ENCODE measurements around the gene NFATC1. TPM values are rescaled to one million over a fixed set of nuclear protein-coding genes. Genes with fewer than 3 reads are reported as not detected.

Gene NFATC1
- total RNA-seq, 2 experiments from 2014 or later, result 97.2 to 98.3 TPM

DNA sequence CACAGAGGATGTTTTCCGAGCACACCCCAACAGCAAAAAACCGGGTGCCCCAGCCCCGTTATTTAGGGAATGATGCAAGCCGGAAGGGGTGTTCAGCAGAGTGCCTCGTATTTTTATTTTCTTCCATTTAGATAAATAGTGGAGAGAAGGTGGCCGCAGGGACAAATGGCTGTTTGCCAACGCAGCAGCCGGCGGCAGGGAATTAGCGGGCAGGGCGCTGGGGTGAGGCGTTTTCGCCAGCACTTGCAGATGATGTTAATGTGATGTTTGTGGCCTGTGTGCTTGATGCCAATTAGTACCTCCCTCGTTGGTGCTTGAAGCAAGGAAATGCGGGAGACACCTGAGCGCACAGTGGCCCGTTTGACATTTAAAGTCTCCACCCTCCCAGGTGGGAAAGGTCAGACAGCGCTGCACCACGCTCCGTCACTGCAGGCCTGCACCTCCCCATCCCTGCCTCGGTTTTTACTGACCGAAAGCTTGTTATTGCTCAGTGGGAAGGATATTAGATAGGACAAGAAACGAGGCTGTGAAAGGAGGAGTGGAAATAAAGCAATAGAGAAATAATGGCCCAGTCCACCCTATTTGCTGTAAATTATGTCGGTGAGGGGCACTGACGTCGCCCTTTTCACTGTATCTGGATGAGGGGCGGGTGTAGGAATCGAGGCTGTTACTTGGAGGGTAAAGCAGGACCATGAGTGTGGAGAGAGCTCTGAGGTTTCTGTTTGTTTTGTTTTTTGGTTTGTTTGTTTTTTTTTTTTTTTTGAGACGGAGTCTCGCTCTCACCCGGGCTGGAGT lies 39.1 kb downstream of the NFATC1 start:
- no peak for DNase-seq
- intact Hi-C loops (cut with micrococcal nuclease), result loop anchor here (5.0 kb wide), 1 partner anchor 33 kb away; no protein-coding TSS in a partner anchor
- ATAC-seq, result no peak
- peaks cover 48% of the 10 kb centered on the region for H3K4me1 Mint-ChIP-seq (ENCODE audit: low read depth)
- H3K4me3 Mint-ChIP-seq, result no peak overlapping the region
- TF ChIP-seq, protein P1, sequence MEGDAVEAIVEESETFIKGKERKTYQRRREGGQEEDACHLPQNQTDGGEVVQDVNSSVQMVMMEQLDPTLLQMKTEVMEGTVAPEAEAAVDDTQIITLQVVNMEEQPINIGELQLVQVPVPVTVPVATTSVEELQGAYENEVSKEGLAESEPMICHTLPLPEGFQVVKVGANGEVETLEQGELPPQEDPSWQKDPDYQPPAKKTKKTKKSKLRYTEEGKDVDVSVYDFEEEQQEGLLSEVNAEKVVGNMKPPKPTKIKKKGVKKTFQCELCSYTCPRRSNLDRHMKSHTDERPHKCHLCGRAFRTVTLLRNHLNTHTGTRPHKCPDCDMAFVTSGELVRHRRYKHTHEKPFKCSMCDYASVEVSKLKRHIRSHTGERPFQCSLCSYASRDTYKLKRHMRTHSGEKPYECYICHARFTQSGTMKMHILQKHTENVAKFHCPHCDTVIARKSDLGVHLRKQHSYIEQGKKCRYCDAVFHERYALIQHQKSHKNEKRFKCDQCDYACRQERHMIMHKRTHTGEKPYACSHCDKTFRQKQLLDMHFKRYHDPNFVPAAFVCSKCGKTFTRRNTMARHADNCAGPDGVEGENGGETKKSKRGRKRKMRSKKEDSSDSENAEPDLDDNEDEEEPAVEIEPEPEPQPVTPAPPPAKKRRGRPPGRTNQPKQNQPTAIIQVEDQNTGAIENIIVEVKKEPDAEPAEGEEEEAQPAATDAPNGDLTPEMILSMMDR (IDR thresholded peaks at IDR 0.05), result no peak
- H3K27me3 Mint-ChIP-seq, result no peaks in the 10 kb centered on the region
- CTCF ChIA-PET, result interaction anchor here (1.2 kb wide), 1 partner anchor 96 kb away, joined by 3 read pairs; no protein-coding TSS in a partner anchor
- no peak overlapping the region for H3K27ac Mint-ChIP-seq
- H3K36me3 Mint-ChIP-seq (ENCODE audit: low read depth), result peaks cover 51% of the 10 kb centered on the region
- H3K9me3 Mint-ChIP-seq, result no peaks in the 10 kb centered on the region
- POLR2A ChIA-PET, result interaction anchor here (1.0 to 2.3 kb wide), 3 partner anchors 13 to 89 kb away, joined by 3 to 10 read pairs (median 9); partner anchors contain the start of gene NFATC1

DNA sequence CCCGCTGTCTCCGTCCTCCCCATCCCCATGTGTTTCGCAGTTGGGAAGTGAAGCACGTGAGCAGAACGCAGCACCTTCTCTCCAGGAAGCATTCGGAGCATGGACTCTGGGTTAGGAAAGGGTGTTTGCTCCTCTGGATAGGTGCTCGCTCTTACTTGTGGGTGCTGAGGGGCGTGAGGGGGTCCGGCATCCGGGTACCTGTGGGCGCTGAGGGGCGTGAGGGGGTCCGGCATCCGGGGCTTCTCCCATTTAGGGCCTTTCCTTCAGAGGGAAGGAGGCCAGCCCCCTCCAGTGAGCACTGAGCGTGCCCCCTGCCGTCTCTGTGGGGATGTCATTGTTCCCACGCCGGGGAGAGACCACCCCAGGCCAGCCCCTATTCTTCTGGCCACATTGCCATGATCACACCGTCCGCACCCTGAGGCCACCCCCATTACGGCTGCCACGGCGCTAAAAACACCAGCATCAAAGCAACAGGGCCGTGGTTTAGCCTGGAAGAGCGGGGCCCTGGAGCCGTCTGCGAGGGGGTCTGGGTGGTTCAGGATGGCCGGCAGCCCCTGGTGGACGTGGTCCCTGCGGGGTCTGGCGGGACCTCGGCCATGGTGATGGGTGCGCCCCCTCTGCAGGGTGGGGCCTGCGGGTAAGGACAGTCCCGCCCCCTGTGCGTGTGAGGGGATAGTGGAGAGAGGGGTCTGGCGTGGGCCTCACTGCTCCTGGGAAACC lies 41.0 kb downstream of the NFATC1 start:
- H3K27me3 Mint-ChIP-seq, result no peaks in the 10 kb centered on the region
- peaks cover 53% of the 10 kb centered on the region for H3K4me1 Mint-ChIP-seq (ENCODE audit: low read depth)
- no peak overlapping the region for H3K4me3 Mint-ChIP-seq
- ChIA-PET CTCF (interaction anchor here (0.6 to 1.2 kb wide), 2 partner anchors 57 to 87 kb away, joined by 4 to 11 read pairs; no protein-coding TSS in a partner anchor), POLR2A (interaction anchor here (1.6 to 2.3 kb wide), 2 partner anchors 40 to 87 kb away, joined by 9 to 10 read pairs; partner anchors contain the start of gene NFATC1)
- no peak for DNase-seq
- no peaks in the 10 kb centered on the region for H3K9me3 Mint-ChIP-seq
- TF ChIP-seq, protein P1 (IDR thresholded peaks at IDR 0.05), result no peak
- H3K27ac Mint-ChIP-seq, result no peak overlapping the region
- ATAC-seq, result no peak
- H3K36me3 Mint-ChIP-seq (ENCODE audit: low read depth), result peaks cover 55% of the 10 kb centered on the region
- intact Hi-C loops (cut with micrococcal nuclease), result loop anchor here (5.0 kb wide), 1 partner anchor 34 kb away; no protein-coding TSS in a partner anchor

DNA sequence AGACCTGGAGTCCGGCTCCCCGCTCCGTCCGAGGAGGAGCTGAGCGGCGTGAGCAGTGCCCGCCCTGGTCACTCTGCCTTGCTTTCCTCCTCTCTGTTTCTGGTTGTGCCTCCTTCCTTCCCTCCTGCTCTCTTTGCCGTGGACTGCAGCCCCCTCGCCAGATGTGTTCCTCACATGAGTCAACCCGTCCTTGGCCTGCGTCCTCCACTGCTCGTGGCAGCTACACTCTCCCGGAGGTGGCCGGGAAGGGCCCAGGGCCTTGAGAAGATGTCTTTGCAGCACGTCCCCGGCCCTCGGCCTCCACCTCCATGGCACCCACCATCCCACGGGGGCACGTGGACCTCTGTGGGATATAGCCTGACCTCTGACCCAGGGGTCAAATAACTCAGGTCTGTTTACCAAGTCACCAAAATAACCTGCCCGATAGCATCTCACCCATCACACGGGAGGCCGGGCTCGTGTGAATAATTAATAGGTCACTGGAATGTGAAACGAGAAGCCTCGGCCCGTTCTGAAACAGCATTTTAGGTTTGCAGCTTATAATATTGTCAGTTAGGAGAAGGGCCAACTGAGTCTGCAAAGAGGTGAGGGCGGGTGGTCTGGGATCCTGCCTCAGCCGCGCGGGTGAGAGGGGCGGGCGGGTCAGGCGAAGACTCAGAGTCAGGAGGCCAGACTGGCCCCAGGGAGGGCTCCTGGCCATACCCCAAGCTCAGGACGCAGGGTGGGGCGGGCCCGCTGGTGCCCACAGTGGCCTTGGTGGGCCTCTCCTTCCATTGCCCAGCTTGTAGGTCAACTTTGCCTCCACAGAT lies 42.6 kb downstream of the NFATC1 start:
- H3K4me1 Mint-ChIP-seq (ENCODE audit: low read depth), result peaks cover 58% of the 10 kb centered on the region
- H3K36me3 Mint-ChIP-seq (ENCODE audit: low read depth), result peaks cover 52% of the 10 kb centered on the region
- intact Hi-C loops (cut with micrococcal nuclease), result loop anchor here (5.0 kb wide), 1 partner anchor 36 kb away; no protein-coding TSS in a partner anchor
- no peak overlapping the region for H3K27ac Mint-ChIP-seq
- TF ChIP-seq, protein P1 (IDR thresholded peaks at IDR 0.05), result no peak
- no peaks in the 10 kb centered on the region for H3K9me3 Mint-ChIP-seq
- no peak overlapping the region for H3K4me3 Mint-ChIP-seq
- ATAC-seq (no peak), DNase-seq (no peak)
- no peaks in the 10 kb centered on the region for H3K27me3 Mint-ChIP-seq
- CTCF ChIA-PET, result interaction anchor here (1.1 to 1.4 kb wide), 2 partner anchors 57 to 59 kb away, joined by 3 read pairs; no protein-coding TSS in a partner anchor
- POLR2A ChIA-PET, result interaction anchor here (0.9 to 2.5 kb wide), 4 partner anchors 11 to 42 kb away, joined by 3 to 6 read pairs (median 4); partner anchors contain the start of gene NFATC1

DNA sequence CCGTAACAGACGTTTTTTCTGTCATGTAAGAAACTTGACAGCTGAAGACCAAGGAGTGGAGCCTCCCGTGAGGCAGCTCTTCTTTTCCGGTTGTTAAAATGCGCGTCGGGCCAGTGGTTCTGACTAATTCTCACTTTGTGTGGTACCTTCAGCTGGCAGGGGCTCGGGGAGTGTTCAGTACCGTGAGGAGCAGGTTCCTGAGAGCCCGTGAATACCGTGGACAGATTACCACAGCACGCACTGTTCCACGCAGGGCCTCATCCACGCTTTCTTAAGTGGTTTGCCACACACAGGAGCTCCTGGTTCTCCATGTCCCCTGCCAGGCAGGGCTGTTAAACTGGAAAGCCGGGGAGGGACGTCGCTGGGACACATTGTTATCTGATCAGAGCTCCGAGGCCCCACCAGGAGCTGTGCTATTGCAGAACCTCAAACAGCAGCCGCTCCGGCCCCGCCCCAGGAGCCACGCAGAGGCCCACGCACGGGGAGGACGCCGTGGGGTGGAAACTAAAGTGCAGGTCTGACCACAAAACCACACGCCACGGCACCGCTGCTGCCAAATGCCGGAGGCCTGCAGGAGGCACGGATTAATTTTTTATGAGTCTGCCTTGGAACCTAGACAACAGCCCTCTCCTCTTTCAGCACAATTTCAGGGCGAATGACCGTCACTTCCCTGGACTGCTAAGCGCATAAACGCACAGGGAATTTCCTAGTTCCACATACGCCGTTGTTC lies 43.3 kb downstream of the NFATC1 start:
- intact Hi-C loops (cut with micrococcal nuclease), result loop anchor here (5.0 kb wide), 1 partner anchor 37 kb away; no protein-coding TSS in a partner anchor
- POLR2A ChIA-PET, result interaction anchor here (0.9 to 2.5 kb wide), 4 partner anchors 10 to 43 kb away, joined by 3 to 6 read pairs (median 4); partner anchors contain the start of gene NFATC1
- H3K4me1 Mint-ChIP-seq (ENCODE audit: low read depth), result peaks cover 61% of the 10 kb centered on the region

More for the DNA sequence above, 43.3 kb downstream of the NFATC1 start:
- Mint-ChIP-seq H3K9me3 (no peaks in the 10 kb centered on the region), H3K36me3 (ENCODE audit: low read depth) (peaks cover 52% of the 10 kb centered on the region), H3K4me3 (no peak overlapping the region), H3K27me3 (no peaks in the 10 kb centered on the region), H3K27ac (no peak overlapping the region)
- peak; percentile 43 for DNase-seq
- peak; percentile 19 for ATAC-seq
- CTCF ChIA-PET, result interaction anchor here (1.4 kb wide), 1 partner anchor 58 kb away, joined by 3 read pairs; no protein-coding TSS in a partner anchor
- TF ChIP-seq, protein P1 (IDR thresholded peaks at IDR 0.05), result no peak

All from activated CD8-positive, alpha-beta T cell treated with anti-CD3 and anti-CD28 coated beads for 36 hours (primary cell).